ENCODE data around the gene NCOA3. TPM values are rescaled to one million over a fixed set of nuclear protein-coding genes. Genes with fewer than 3 reads are reported as not detected.
A peak's percentile ranks its signal among the peaks of the same experiment; 100 is the strongest.

NCOA3 gene
- total and polyA plus RNA-seq, 10 of the 15 experiments (the other 5 are each of a cell fraction or from before 2014, with no cell fraction given), result 16.9 to 96.2 (median 73.6) TPM

GRCh38 chr20:47620808-47621805 lies 119.4 kb downstream of the NCOA3 start:
- intact Hi-C loops (cut with micrococcal nuclease; ENCODE audit: unreplicated experiment) (loop anchor here (1.0 to 10.0 kb wide), 5 partner anchors 118 to 866 kb away; no protein-coding TSS in a partner anchor), in situ Hi-C loops (cut with MboI) (loop anchor here (5.0 kb wide), 2 partner anchors 224 to 344 kb away; no protein-coding TSS in a partner anchor)
- peak; percentile 79 for ATAC-seq
- RAD21 ChIA-PET (ENCODE audit: unreplicated experiment), result interaction anchor here (0.7 to 3.9 kb wide), 30 partner anchors 11 to 425 kb away, joined by 3 to 56 read pairs (median 5); partner anchors contain the start of gene NCOA3
- H3K9ac ChIP-seq (ENCODE audit: control insufficient read depth, insufficient read depth, low read length), result no peak overlapping the region
- no peaks in the 10 kb centered on the region for H4K20me1 ChIP-seq (ENCODE audit: control insufficient read depth, insufficient read depth)
- FAIRE-seq, result no peak
- CTCF ChIA-PET, result interaction anchor here (0.6 to 4.8 kb wide), 46 partner anchors 8 to 428 kb away, joined by 3 to 64 read pairs (median 4); partner anchors contain the start of gene NCOA3
- POLR2A ChIA-PET, result interaction anchor here (0.6 to 1.8 kb wide), 6 partner anchors 11 to 210 kb away, joined by 3 to 8 read pairs (median 3); partner anchors contain the start of gene NCOA3
- H3K36me3 ChIP-seq (ENCODE audit: control insufficient read depth in 2 of 2, insufficient read depth in 2 of 2, low read length in 1 of 2), result peaks cover 6 to 23% of the 10 kb centered on the region in 2 experiments
- H3K9me3 ChIP-seq (replicated peaks; ENCODE audit: control insufficient read depth, insufficient read depth, low read length), result no peaks in the 10 kb centered on the region
- H2AFZ ChIP-seq (ENCODE audit: control insufficient read depth, low read depth, low read length), result no peak overlapping the region
- DNase-seq (ENCODE audit: low read depth, low spot score), result peak; percentile 32
- SMC1A ChIA-PET (ENCODE audit: uncharacterized antibody, unreplicated experiment), result interaction anchor here (0.7 to 4.5 kb wide), 34 partner anchors 9 to 425 kb away, joined by 3 to 42 read pairs (median 5); partner anchors contain the start of genes NCOA3 and ZMYND8
- TF ChIP-seq RAD21 (IDR thresholded peaks at IDR 0.05; ENCODE audit: insufficient read depth, low read depth, low read length) (peak; percentile 89), CTCF (IDR thresholded peaks at IDR 0.05 in 2 of 3, conservative IDR thresholded peaks at IDR 0.05 in 1 of 3; ENCODE audit: control insufficient read depth in 2 of 3, extremely low read depth in 1 of 3, insufficient read depth in 1 of 3, low read depth in 3 of 3, low read length in 3 of 3) (peak; percentile 59 to 68 (median 60)), PAX5 (IDR thresholded peaks at IDR 0.05; ENCODE audit: borderline replicate concordance, low read depth, low read length) (no peak), NFIC (IDR thresholded peaks at IDR 0.05; ENCODE audit: low read depth, low read length) (0 out of 2 replicates have a peak, but pooled peaks have one; percentile 45), MEF2B (IDR thresholded peaks at IDR 0.05; ENCODE audit: partially characterized antibody, poor library complexity, severe bottlenecking) (peak; percentile 63), ZNF24 (IDR thresholded peaks at IDR 0.05) (no peak), POLR2AphosphoS2 (IDR thresholded peaks at IDR 0.05; ENCODE audit: low read depth, low read length) (no peak), SMC3 (IDR thresholded peaks at IDR 0.05; ENCODE audit: borderline replicate concordance, low read length) (peak; percentile 69; the same call in 1 of the 2 replicates), ZNF384 (IDR thresholded peaks at IDR 0.05; ENCODE audit: borderline replicate concordance, low read depth, low read length) (peak; percentile 55), MLLT1 (IDR thresholded peaks at IDR 0.05) (0 out of 2 replicates have a peak, but pooled peaks have one; percentile 32), MEF2A (IDR thresholded peaks at IDR 0.05; ENCODE audit: insufficient read depth, low read depth, low read length) (peak; percentile 78; the same call in 1 of the 2 replicates), JUNB (IDR thresholded peaks at IDR 0.05) (peak; percentile 52)
- peaks cover 10% of the 10 kb centered on the region for H3K4me1 ChIP-seq (ENCODE audit: control insufficient read depth, insufficient read depth, low read length)
- no peaks in the 10 kb centered on the region for H3K27me3 ChIP-seq (replicated peaks in 1 of 2; ENCODE audit: control insufficient read depth in 2 of 2, insufficient read depth in 2 of 2, low read length in 1 of 2)
- H3K79me2 ChIP-seq (ENCODE audit: control insufficient read depth, insufficient read depth, low read length), result peaks cover 43% of the 10 kb centered on the region
- WGBS (ENCODE audit: insufficient coverage, insufficient replicate concordance, low lambda C conversion rate, missing lambda C conversion rate), result 45% methylated on average over 7 of the region's 8 CpGs
- no peak overlapping the region for H3K4me2 ChIP-seq (ENCODE audit: control insufficient read depth, insufficient read depth)
- BruUV-seq (replicated peaks), result no TSS peak
- no peak overlapping the region for H3K4me3 ChIP-seq
- H3K27ac ChIP-seq (ENCODE audit: control insufficient read depth, insufficient read depth), result peak overlapping the region; percentile 33

All from GM12878 (cell line).